ENCODE measurements around the gene DLGAP1.

DLGAP1 gene

GRCh38 chr18:3453540-3454364 lies 1001.4 kb downstream of the DLGAP1 start:
- POLR2A ChIA-PET: interaction anchor here (0.7 to 1.8 kb wide), 7 partner anchors 11 to 580 kb away, joined by 3 to 10 read pairs (median 6); no protein-coding TSS in a partner anchor

GRCh38 chr18:3452750-3453539 lies 1002.2 kb downstream of the DLGAP1 start:
- TF ChIP-seq ZNF248 (tag by site-specific recombination; IDR thresholded peaks at IDR 0.05) (no peak), ZBTB17 (tag by site-specific recombination; IDR thresholded peaks at IDR 0.05) (no peak), MZF1 (tag by site-specific recombination; IDR thresholded peaks at IDR 0.05; ENCODE audit: borderline replicate concordance) (no peak), ZNF488 (tag by site-specific recombination; IDR thresholded peaks at IDR 0.05) (no peak), SCRT2 (tag by site-specific recombination; IDR thresholded peaks at IDR 0.05) (peak; percentile 81)
- peaks cover 14 to 19% of the 10 kb centered on the region in 2 experiments; a peak in 2 of 3 replicates for H3K36me3 ChIP-seq (ENCODE audit: control insufficient read depth in 2 of 2, insufficient read depth in 1 of 2, low read length in 2 of 2)
- CTCF ChIA-PET: interaction anchor here (0.6 to 5.2 kb wide), 18 partner anchors 9 to 417 kb away, joined by 3 to 54 read pairs (median 7); no protein-coding TSS in a partner anchor
- POLR2A ChIA-PET: interaction anchor here (1.1 to 2.8 kb wide), 8 partner anchors 10 to 171 kb away, joined by 3 to 11 read pairs (median 5); no protein-coding TSS in a partner anchor
- H3K9me3 ChIP-seq (ENCODE audit: control insufficient read depth, insufficient read depth, low read depth, low read length): no peaks in the 10 kb centered on the region
- H3K27ac ChIP-seq (ENCODE audit: extremely low read depth, low read depth, low read length): peak overlapping the region; percentile 98
- peaks cover 14% of the 10 kb centered on the region; the same call in 1 of the 2 replicates for H3K4me1 ChIP-seq (ENCODE audit: control insufficient read depth, insufficient read depth, low read length)
- H3K4me3 ChIP-seq (ENCODE audit: low read depth, low read length): peak overlapping the region; percentile 56

More at GRCh38 chr18:3453540-3454364, 1001.4 kb downstream of the DLGAP1 start:
- no peaks in the 10 kb centered on the region for H3K9me3 ChIP-seq (ENCODE audit: control insufficient read depth, insufficient read depth, low read depth, low read length)
- TF ChIP-seq ZEB2 (tag by site-specific recombination; IDR thresholded peaks at IDR 0.05): no peak
- TF ChIP-seq PRDM1 (tag by site-specific recombination; IDR thresholded peaks at IDR 0.05): peak; percentile 61; the same call in 1 of the 2 replicates
- TF ChIP-seq PRDM6 (tag by site-specific recombination; IDR thresholded peaks at IDR 0.05): peak; percentile 60
- no peak for TF ChIP-seq ZNF18 (tag by site-specific recombination; IDR thresholded peaks at IDR 0.05)
- CTCF ChIA-PET: interaction anchor here (0.6 to 5.2 kb wide), 39 partner anchors 8 to 416 kb away, joined by 3 to 54 read pairs (median 5); no protein-coding TSS in a partner anchor
- peaks cover 22 to 25% of the 10 kb centered on the region in 2 experiments; a peak in 2 of 3 replicates for H3K36me3 ChIP-seq (ENCODE audit: control insufficient read depth in 2 of 2, insufficient read depth in 1 of 2, low read length in 2 of 2)
- H3K4me1 ChIP-seq (ENCODE audit: control insufficient read depth, insufficient read depth, low read length): peaks cover 14% of the 10 kb centered on the region; the same call in 1 of the 2 replicates
- H3K4me3 ChIP-seq (ENCODE audit: low read depth, low read length): peak overlapping the region; percentile 27
- no peak overlapping the region for H3K27ac ChIP-seq (ENCODE audit: extremely low read depth, low read depth, low read length)

GRCh38 chr18:3451989-3452749 lies 1002.9 kb downstream of the DLGAP1 start:
- H3K4me3 ChIP-seq (ENCODE audit: low read depth, low read length): peak overlapping the region; percentile 56
- peaks cover 14% of the 10 kb centered on the region; the same call in 1 of the 2 replicates for H3K4me1 ChIP-seq (ENCODE audit: control insufficient read depth, insufficient read depth, low read length)
- peak overlapping the region; percentile 98 for H3K27ac ChIP-seq (ENCODE audit: extremely low read depth, low read depth, low read length)
- CTCF ChIA-PET: interaction anchor here (0.6 to 5.2 kb wide), 15 partner anchors 9 to 418 kb away, joined by 3 to 54 read pairs (median 5); no protein-coding TSS in a partner anchor
- no peaks in the 10 kb centered on the region for H3K9me3 ChIP-seq (ENCODE audit: control insufficient read depth, insufficient read depth, low read depth, low read length)
- H3K36me3 ChIP-seq (ENCODE audit: control insufficient read depth in 2 of 2, insufficient read depth in 1 of 2, low read length in 2 of 2): peaks cover 8 to 13% of the 10 kb centered on the region in 2 experiments; a peak in 2 of 3 replicates
- POLR2A ChIA-PET: interaction anchor here (0.7 to 2.8 kb wide), 11 partner anchors 10 to 214 kb away, joined by 3 to 11 read pairs (median 4); no protein-coding TSS in a partner anchor
- TF ChIP-seq ZNF335 (tag by site-specific recombination; conservative IDR thresholded peaks at IDR 0.05) (peak; percentile 84), ZNF214 (tag by site-specific recombination; IDR thresholded peaks at IDR 0.05; ENCODE audit: borderline replicate concordance) (no peak), PRDM4 (tag by site-specific recombination; IDR thresholded peaks at IDR 0.05) (no peak), OSR2 (tag by site-specific recombination; IDR thresholded peaks at IDR 0.05) (no peak), ZNF302 (tag by site-specific recombination; IDR thresholded peaks at IDR 0.05; ENCODE audit: low read depth) (no peak), ZNF174 (tag by site-specific recombination; IDR thresholded peaks at IDR 0.05) (no peak), ZSCAN23 (tag by site-specific recombination; IDR thresholded peaks at IDR 0.05) (no peak), ZNF501 (tag by site-specific recombination; IDR thresholded peaks at IDR 0.05) (peak; percentile 28; the same call in 1 of the 2 replicates)
